HepG2 (cell line): ENCODE results near the gene ERH. TPM values are rescaled to one million over a fixed set of nuclear protein-coding genes. Genes with fewer than 3 reads are reported as not detected.

Experiments
- HIVEP1 ChIP-seq: sonication (generic); formaldehyde crosslinking; IDR thresholded peaks from 2 replicates; pipeline ENCODE4 v1.4.0; 2020; ENCODE audit warnings: mild to moderate bottlenecking, missing genetic modification reagents
- HNRNPK ChIP-seq: fragments of 200-400 bp; formaldehyde crosslinking; IDR thresholded peaks from 2 replicates; pipeline ENCODE4 v1.6.1; 2018; ENCODE audit warnings: low read length, low read depth, moderate library complexity, mild to moderate bottlenecking; ENCODE audit not compliant: poor library complexity, severe bottlenecking
- KDM3A ChIP-seq: IDR thresholded peaks from 2 replicates; pipeline ENCODE4 v1.6.1; 2018; ENCODE audit warnings: low read depth, missing compliant biosample characterization
- PCBP2 ChIP-seq: fragments of 200-400 bp; formaldehyde crosslinking; optimal IDR thresholded peaks from 2 replicates; pipeline ENCODE3; 2018; ENCODE audit warnings: low read length, low read depth; ENCODE audit not compliant: poor library complexity, severe bottlenecking
- SIN3B ChIP-seq: fragments of 150-350 bp; IDR thresholded peaks from 2 replicates; pipeline ENCODE4 v1.6.1; 2014; ENCODE audit warnings: low read length
- SKI ChIP-seq: fragments of 450-650 bp; IDR thresholded peaks from one replicate; pipeline ENCODE4 v1.6.1; 2018; ENCODE audit warnings: mild to moderate bottlenecking; ENCODE audit not compliant: partially characterized antibody
- TCF12 ChIP-seq, 2 experiments: fragments of 450-650 bp in 1 of 2; sonication (generic) in 1 of 2; formaldehyde crosslinking in 1 of 2; IDR thresholded peaks; 2 replicates each; pipeline versions ENCODE4 v1.6.1 to v1.8.0; 2017 to 2022; ENCODE audit warnings: antibody characterized with exemption in 1 of 2, mild to moderate bottlenecking in 1 of 2, missing genetic modification reagents in 1 of 2, moderate library complexity in 1 of 2
- U2AF1 ChIP-seq: fragments of 200-400 bp; formaldehyde crosslinking; optimal IDR thresholded peaks from 2 replicates; pipeline ENCODE3; 2017; ENCODE audit warnings: mild to moderate bottlenecking, low read depth, low read length
- ZEB1 ChIP-seq: IDR thresholded peaks from 2 replicates; pipeline ENCODE4 v1.6.1; 2012; ENCODE audit warnings: mild to moderate bottlenecking, low read depth, inconsistent platforms; ENCODE audit not compliant: insufficient replicate concordance
- ZFYVE20 ChIP-seq: sonication (generic); formaldehyde crosslinking; IDR thresholded peaks from 2 replicates; pipeline ENCODE4 v1.8.0; 2023; ENCODE audit warnings: low read depth, mild to moderate bottlenecking, moderate library complexity, missing genetic modification reagents, borderline replicate concordance
- ZNF230 ChIP-seq: sonication (generic); formaldehyde crosslinking; IDR thresholded peaks from 2 replicates; pipeline ENCODE4 v1.4.0; 2020; ENCODE audit warnings: mild to moderate bottlenecking, missing genetic modification reagents
- ZNF30 ChIP-seq: sonication (generic); formaldehyde crosslinking; IDR thresholded peaks from 2 replicates; pipeline ENCODE4 v1.5.0; 2020; ENCODE audit warnings: mild to moderate bottlenecking, missing genetic modification reagents
- ZNF598 ChIP-seq: sonication (generic); formaldehyde crosslinking; IDR thresholded peaks from 2 replicates; pipeline ENCODE4 v1.5.1; 2020; ENCODE audit warnings: mild to moderate bottlenecking, missing genetic modification reagents, borderline replicate concordance
- ZNF660 ChIP-seq: sonication (generic); formaldehyde crosslinking; IDR thresholded peaks from 2 replicates; pipeline ENCODE4 v1.5.1; 2020; ENCODE audit warnings: mild to moderate bottlenecking, low read depth, missing genetic modification reagents, borderline replicate concordance
- ZNF670 ChIP-seq: sonication (generic); formaldehyde crosslinking; IDR thresholded peaks from 2 replicates; pipeline ENCODE4 v1.8.0; 2022; ENCODE audit warnings: mild to moderate bottlenecking, missing genetic modification reagents, borderline replicate concordance
- ZNF782 ChIP-seq: sonication (generic); formaldehyde crosslinking; IDR thresholded peaks from 2 replicates; pipeline ENCODE4 v1.4.0; 2020; ENCODE audit warnings: missing genetic modification reagents, mild to moderate bottlenecking, borderline replicate concordance
- polyA plus RNA-seq, 8 experiments: library from polyadenylated mRNA; depleted of rRNA in 3 of 8; stranded (reverse) in 7 of 8; unstranded in 1 of 8; fragments of >200 nt; fragmentation: Illumina TruSeq in 4 of 8; extraction: Trizol in 4 of 8; gene quantifications; 2 replicates each; pipeline versions ENCODE4 v1.2.1 to v1.2.3, GENCODE V29; 2011 to 2016; ENCODE audit warnings: low read depth in 4 of 8, missing spikeins in 1 of 8, mixed read lengths in 1 of 8; ENCODE audit not compliant: insufficient read depth in 1 of 8
- total RNA-seq, 5 experiments: library from RNA; depleted of rRNA; stranded (reverse); fragments of >200 nt; fragmentation: Illumina TruSeq; extraction: Trizol; gene quantifications; 2 replicates each; pipeline ENCODE4 v1.2.3, GENCODE V29; 2016; ENCODE audit warnings: low read depth in 1 of 5
- TF ChIP-seq, protein P1 (sequence below): sonication (generic); formaldehyde crosslinking; IDR thresholded peaks from 2 replicates; pipeline ENCODE4 v1.5.0; 2020; ENCODE audit warnings: missing genetic modification reagents, mild to moderate bottlenecking, borderline replicate concordance
- TF ChIP-seq, protein P2 (sequence below): sonication (generic); formaldehyde crosslinking; IDR thresholded peaks from 2 replicates; pipeline ENCODE4 v1.8.1; 2023; ENCODE audit warnings: missing genetic modification reagents, inconsistent platforms, borderline replicate concordance
- TF ChIP-seq, protein P3 (sequence below): IDR thresholded peaks from 2 replicates; pipeline ENCODE4 v1.6.1; 2012; ENCODE audit warnings: low read length, improper control_type of control experiment
- TF ChIP-seq, protein P4 (sequence below): fragments of 450-650 bp; IDR thresholded peaks from 2 replicates; pipeline ENCODE4 v1.6.1; 2017; ENCODE audit warnings: mild to moderate bottlenecking

ERH gene
- total and polyA plus RNA-seq, 2 of the 13 experiments (the other 11 are each of a cell fraction or from before 2014, with no cell fraction given), result 105 to 341 TPM

DNA sequence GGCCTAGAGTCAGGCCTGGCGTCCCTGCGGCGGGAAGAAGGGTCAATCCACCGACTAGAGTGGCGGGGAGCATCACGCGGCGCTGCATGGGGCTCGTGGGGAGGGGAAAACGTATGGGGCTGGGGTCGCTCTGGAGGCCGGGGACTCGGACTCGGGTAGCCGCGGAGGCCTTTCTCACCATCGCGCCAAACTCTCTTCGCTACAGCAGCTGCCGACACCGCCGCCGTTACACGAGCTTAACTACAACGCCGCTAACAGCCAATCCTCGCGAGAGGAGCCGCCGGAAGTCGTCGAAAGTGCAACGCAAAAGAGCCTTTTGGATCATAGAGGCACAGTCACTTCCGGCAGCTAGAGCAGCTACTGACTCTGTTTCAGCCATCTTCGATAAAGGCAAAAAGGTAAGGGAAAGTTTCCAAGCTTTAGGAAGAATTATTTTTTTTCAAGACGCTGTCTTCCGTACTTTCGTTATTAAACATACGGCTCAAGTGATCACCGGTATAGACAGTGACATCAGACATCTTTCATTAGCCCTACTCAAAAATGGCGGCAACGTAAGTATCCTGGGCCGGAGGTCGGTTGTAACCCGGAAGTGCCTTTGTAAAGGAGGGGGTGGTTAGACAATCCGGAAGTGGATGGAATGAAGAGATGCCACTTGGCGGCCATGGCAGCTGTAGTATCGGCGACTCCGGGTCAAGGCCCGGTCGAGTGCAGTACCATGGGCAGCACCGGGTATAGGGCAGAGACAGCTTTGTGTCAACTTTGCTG, at the start of gene ERH, which contains the start of gene SLC39A9 (continued):
- TF ChIP-seq ZNF670 (CRISPR knock-in tag) (no peak), TCF12 (IDR thresholded peaks at IDR 0.05) (no peak), TCF12 (CRISPR knock-in tag; IDR thresholded peaks at IDR 0.05) (0 out of 2 replicates have a peak, but pooled peaks have one; percentile 7), HIVEP1 (no peak), ZNF782 (no peak), ZNF660 (CRISPR knock-in tag) (no peak), SIN3B (peak; percentile 34; the same call in 1 of the 2 replicates), ZNF598 (peak; percentile 66; the same call in 1 of the 2 replicates), U2AF1 (no peak), ZFYVE20 (CRISPR knock-in tag) (no peak), HNRNPK (peak; percentile 36), SKI (peak; percentile 65), ZEB1 (no peak), PCBP2 (no peak), ZNF230 (CRISPR knock-in tag) (no peak), ZNF30 (0 out of 2 replicates have a peak, but pooled peaks have one; percentile 78), KDM3A (CRISPR knock-in tag) (no peak; the same call in 1 of the 2 replicates)
- TF ChIP-seq, protein P1, sequence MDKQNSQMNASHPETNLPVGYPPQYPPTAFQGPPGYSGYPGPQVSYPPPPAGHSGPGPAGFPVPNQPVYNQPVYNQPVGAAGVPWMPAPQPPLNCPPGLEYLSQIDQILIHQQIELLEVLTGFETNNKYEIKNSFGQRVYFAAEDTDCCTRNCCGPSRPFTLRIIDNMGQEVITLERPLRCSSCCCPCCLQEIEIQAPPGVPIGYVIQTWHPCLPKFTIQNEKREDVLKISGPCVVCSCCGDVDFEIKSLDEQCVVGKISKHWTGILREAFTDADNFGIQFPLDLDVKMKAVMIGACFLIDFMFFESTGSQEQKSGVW, result no peak
- TF ChIP-seq, protein P2, sequence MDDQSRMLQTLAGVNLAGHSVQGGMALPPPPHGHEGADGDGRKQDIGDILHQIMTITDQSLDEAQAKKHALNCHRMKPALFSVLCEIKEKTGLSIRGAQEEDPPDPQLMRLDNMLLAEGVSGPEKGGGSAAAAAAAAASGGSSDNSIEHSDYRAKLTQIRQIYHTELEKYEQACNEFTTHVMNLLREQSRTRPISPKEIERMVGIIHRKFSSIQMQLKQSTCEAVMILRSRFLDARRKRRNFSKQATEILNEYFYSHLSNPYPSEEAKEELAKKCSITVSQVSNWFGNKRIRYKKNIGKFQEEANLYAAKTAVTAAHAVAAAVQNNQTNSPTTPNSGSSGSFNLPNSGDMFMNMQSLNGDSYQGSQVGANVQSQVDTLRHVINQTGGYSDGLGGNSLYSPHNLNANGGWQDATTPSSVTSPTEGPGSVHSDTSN (CRISPR knock-in tag), result no peak
- TF ChIP-seq, protein P3, sequence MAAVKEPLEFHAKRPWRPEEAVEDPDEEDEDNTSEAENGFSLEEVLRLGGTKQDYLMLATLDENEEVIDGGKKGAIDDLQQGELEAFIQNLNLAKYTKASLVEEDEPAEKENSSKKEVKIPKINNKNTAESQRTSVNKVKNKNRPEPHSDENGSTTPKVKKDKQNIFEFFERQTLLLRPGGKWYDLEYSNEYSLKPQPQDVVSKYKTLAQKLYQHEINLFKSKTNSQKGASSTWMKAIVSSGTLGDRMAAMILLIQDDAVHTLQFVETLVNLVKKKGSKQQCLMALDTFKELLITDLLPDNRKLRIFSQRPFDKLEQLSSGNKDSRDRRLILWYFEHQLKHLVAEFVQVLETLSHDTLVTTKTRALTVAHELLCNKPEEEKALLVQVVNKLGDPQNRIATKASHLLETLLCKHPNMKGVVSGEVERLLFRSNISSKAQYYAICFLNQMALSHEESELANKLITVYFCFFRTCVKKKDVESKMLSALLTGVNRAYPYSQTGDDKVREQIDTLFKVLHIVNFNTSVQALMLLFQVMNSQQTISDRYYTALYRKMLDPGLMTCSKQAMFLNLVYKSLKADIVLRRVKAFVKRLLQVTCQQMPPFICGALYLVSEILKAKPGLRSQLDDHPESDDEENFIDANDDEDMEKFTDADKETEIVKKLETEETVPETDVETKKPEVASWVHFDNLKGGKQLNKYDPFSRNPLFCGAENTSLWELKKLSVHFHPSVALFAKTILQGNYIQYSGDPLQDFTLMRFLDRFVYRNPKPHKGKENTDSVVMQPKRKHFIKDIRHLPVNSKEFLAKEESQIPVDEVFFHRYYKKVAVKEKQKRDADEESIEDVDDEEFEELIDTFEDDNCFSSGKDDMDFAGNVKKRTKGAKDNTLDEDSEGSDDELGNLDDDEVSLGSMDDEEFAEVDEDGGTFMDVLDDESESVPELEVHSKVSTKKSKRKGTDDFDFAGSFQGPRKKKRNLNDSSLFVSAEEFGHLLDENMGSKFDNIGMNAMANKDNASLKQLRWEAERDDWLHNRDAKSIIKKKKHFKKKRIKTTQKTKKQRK, result no peak
- TF ChIP-seq, protein P4, sequence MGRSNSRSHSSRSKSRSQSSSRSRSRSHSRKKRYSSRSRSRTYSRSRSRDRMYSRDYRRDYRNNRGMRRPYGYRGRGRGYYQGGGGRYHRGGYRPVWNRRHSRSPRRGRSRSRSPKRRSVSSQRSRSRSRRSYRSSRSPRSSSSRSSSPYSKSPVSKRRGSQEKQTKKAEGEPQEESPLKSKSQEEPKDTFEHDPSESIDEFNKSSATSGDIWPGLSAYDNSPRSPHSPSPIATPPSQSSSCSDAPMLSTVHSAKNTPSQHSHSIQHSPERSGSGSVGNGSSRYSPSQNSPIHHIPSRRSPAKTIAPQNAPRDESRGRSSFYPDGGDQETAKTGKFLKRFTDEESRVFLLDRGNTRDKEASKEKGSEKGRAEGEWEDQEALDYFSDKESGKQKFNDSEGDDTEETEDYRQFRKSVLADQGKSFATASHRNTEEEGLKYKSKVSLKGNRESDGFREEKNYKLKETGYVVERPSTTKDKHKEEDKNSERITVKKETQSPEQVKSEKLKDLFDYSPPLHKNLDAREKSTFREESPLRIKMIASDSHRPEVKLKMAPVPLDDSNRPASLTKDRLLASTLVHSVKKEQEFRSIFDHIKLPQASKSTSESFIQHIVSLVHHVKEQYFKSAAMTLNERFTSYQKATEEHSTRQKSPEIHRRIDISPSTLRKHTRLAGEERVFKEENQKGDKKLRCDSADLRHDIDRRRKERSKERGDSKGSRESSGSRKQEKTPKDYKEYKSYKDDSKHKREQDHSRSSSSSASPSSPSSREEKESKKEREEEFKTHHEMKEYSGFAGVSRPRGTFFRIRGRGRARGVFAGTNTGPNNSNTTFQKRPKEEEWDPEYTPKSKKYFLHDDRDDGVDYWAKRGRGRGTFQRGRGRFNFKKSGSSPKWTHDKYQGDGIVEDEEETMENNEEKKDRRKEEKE, result no peak
